ENCODE results near the gene IL3RA. TPM values are rescaled to one million over a fixed set of nuclear protein-coding genes. Genes with fewer than 3 reads are reported as not detected.

Gene IL3RA
- total and polyA plus RNA-seq, 8 donors: 0.57 to 7.6 (median 2.0) TPM

DNA sequence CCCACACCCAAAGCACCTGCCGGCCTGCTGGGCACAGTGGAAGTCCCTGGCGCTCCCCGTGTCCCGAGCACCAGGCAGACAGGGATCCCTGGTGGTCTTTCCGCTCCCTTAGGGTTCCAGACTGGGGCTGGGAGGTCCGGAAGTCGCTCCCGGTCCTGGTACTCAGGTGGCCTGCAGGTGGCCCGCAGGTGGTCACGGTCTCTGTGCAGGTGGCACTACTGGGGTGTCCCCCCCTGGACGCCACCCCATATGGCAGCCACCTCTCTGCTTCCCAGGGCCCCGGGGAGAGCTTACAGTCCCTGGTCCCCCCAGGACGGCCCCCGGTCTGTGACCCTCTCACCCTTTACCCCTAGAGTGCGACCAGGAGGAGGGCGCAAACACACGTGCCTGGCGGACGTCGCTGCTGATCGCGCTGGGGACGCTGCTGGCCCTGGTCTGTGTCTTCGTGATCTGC lies 41.7 kb downstream of the IL3RA start:
- ATAC-seq: peak in 1 of 4 donors; percentile 3
- 85 to 89% methylated on average over 24 of the region's 24 CpGs for WGBS, 2 donors
- no peak for FAIRE-seq

GRCh38 chrX:1380672-1381233 lies 44.2 kb downstream of the IL3RA start:
- Histone ChIP-seq H3K4me1 (no peaks in the 10 kb centered on the region), H3K9me3 (no peaks in the 10 kb centered on the region), H3K36me3 (peaks cover 0 to 21% (median 8%) of the 10 kb centered on the region in 3 donors), H3K27ac (no peak overlapping the region), H3K4me3 (no peak overlapping the region), H3K27me3 (no peaks in the 10 kb centered on the region)
- ATAC-seq: peak in 1 of 4 donors; percentile 5
- no peak for FAIRE-seq
- WGBS, 2 donors: 61 to 68% methylated on average over 20 of the region's 20 CpGs
- TF ChIP-seq, protein P1, sequence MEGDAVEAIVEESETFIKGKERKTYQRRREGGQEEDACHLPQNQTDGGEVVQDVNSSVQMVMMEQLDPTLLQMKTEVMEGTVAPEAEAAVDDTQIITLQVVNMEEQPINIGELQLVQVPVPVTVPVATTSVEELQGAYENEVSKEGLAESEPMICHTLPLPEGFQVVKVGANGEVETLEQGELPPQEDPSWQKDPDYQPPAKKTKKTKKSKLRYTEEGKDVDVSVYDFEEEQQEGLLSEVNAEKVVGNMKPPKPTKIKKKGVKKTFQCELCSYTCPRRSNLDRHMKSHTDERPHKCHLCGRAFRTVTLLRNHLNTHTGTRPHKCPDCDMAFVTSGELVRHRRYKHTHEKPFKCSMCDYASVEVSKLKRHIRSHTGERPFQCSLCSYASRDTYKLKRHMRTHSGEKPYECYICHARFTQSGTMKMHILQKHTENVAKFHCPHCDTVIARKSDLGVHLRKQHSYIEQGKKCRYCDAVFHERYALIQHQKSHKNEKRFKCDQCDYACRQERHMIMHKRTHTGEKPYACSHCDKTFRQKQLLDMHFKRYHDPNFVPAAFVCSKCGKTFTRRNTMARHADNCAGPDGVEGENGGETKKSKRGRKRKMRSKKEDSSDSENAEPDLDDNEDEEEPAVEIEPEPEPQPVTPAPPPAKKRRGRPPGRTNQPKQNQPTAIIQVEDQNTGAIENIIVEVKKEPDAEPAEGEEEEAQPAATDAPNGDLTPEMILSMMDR (IDR thresholded peaks at IDR 0.05): no peak
- peak in 3 of 6 donors; percentile 32 to 61 (median 46) for DNase-seq
- intact Hi-C loops (cut with DNase I): no loop called here

More for the DNA sequence above, 41.7 kb downstream of the IL3RA start:
- no peaks in the 10 kb centered on the region for H3K4me1 ChIP-seq
- TF ChIP-seq, protein P1 (IDR thresholded peaks at IDR 0.05): no peak
- intact Hi-C loops (cut with DNase I): no loop called here
- H3K27ac ChIP-seq: no peak overlapping the region
- no peak overlapping the region for H3K4me3 ChIP-seq
- no peaks in the 10 kb centered on the region for H3K36me3 ChIP-seq
- DNase-seq: peak in 2 of 6 donors; percentile 14 to 73
- H3K9me3 ChIP-seq: no peaks in the 10 kb centered on the region
- no peaks in the 10 kb centered on the region for H3K27me3 ChIP-seq

- ATAC-seq (peak in 2 of 4 donors; percentile 4 to 7), DNase-seq (peak in 3 of 6 donors; percentile 15 to 41 (median 26)), FAIRE-seq (no peak)
- Histone ChIP-seq H3K9me3 (no peaks in the 10 kb centered on the region), H3K4me3 (no peak overlapping the region), H3K27me3 (no peaks in the 10 kb centered on the region), H3K27ac (no peak overlapping the region), H3K36me3 (peaks cover 5 to 61% (median 44%) of the 10 kb centered on the region in 3 donors), H3K4me1 (peaks cover 0 to under 1% (median 0%) of the 10 kb centered on the region in 3 donors)
- WGBS, 2 donors: 95% methylated on average over 18 of the region's 18 CpGs
- TF ChIP-seq, protein P1 (IDR thresholded peaks at IDR 0.05): no peak
- intact Hi-C loops (cut with DNase I): no loop called here
Observed at GRCh38 chrX:1384658-1385252, 48.2 kb downstream of the IL3RA start.

GRCh38 chrX:1385253-1386223 lies 49.0 kb downstream of the IL3RA start:
- no peak for ATAC-seq
- FAIRE-seq: no peak
- 95 to 98% methylated on average over 36 of the region's 36 CpGs for WGBS, 2 donors

More at GRCh38 chrX:1385253-1386223, 49.0 kb downstream of the IL3RA start:
- TF ChIP-seq, protein P1 (IDR thresholded peaks at IDR 0.05): no peak
- Histone ChIP-seq H3K27me3 (no peaks in the 10 kb centered on the region), H3K4me3 (no peak overlapping the region), H3K9me3 (no peaks in the 10 kb centered on the region), H3K4me1 (peaks cover 0 to 8% (median 6%) of the 10 kb centered on the region in 3 donors), H3K36me3 (peaks cover 5 to 67% (median 44%) of the 10 kb centered on the region in 3 donors), H3K27ac (no peak overlapping the region)
- peak in 3 of 6 donors; percentile 23 to 60 (median 52) for DNase-seq
- intact Hi-C loops (cut with DNase I): no loop called here

Data from pancreas (tissue), 10 donors.